Measurements from ENCODE around the gene GRIN3B.

Gene GRIN3B

GRCh38 chr19:1039646-1040475 is 39.6 kb downstream of the GRIN3B start, which contains the start of gene ABCA7 (continued):
- TF ChIP-seq ZNF670 (tag by site-specific recombination; IDR thresholded peaks at IDR 0.05; ENCODE audit: low read depth) (no peak), REPIN1 (tag by site-specific recombination; IDR thresholded peaks at IDR 0.05; ENCODE audit: low read depth) (no peak), ZBTB20 (tag by site-specific recombination; IDR thresholded peaks at IDR 0.05) (peak; percentile 61; the same call in 1 of the 2 replicates), ZNF155 (tag by site-specific recombination; IDR thresholded peaks at IDR 0.05) (no peak), ZNF202 (tag by site-specific recombination; IDR thresholded peaks at IDR 0.05; ENCODE audit: borderline replicate concordance) (no peak), ZFP41 (tag by site-specific recombination; IDR thresholded peaks at IDR 0.05; ENCODE audit: borderline replicate concordance) (no peak), ZNF473 (tag by site-specific recombination; IDR thresholded peaks at IDR 0.05) (no peak), ZNF549 (tag by site-specific recombination; IDR thresholded peaks at IDR 0.05) (no peak), ZNF658 (tag by site-specific recombination; IDR thresholded peaks at IDR 0.05) (no peak), GLI2 (tag by site-specific recombination; IDR thresholded peaks at IDR 0.05; ENCODE audit: borderline replicate concordance, low read depth) (no peak), ZNF48 (tag by site-specific recombination; IDR thresholded peaks at IDR 0.05) (no peak), GLI4 (tag by site-specific recombination; IDR thresholded peaks at IDR 0.05) (no peak), ZNF423 (tag by site-specific recombination; IDR thresholded peaks at IDR 0.05) (no peak), MZF1 (tag by site-specific recombination; IDR thresholded peaks at IDR 0.05; ENCODE audit: borderline replicate concordance) (no peak), ZNF629 (tag by site-specific recombination; IDR thresholded peaks at IDR 0.05) (peak; percentile 77), ZNF560 (tag by site-specific recombination; IDR thresholded peaks at IDR 0.05; ENCODE audit: borderline replicate concordance) (no peak), ZNF707 (tag by site-specific recombination; IDR thresholded peaks at IDR 0.05) (no peak), ZNF571 (tag by site-specific recombination; IDR thresholded peaks at IDR 0.05) (no peak), WT1 (tag by site-specific recombination; IDR thresholded peaks at IDR 0.05) (no peak; the same call in 1 of the 2 replicates), ZNF530 (tag by site-specific recombination; IDR thresholded peaks at IDR 0.05; ENCODE audit: low read depth) (no peak), ZSCAN16 (tag by site-specific recombination; IDR thresholded peaks at IDR 0.05) (no peak), ZFP37 (tag by site-specific recombination; IDR thresholded peaks at IDR 0.05) (no peak), ZNF558 (tag by site-specific recombination; IDR thresholded peaks at IDR 0.05) (0 out of 2 replicates have a peak, but pooled peaks have one; percentile 21), ZNF830 (tag by site-specific recombination; IDR thresholded peaks at IDR 0.05; ENCODE audit: low read depth) (no peak), MYNN (tag by site-specific recombination; IDR thresholded peaks at IDR 0.05; ENCODE audit: borderline replicate concordance) (no peak), ZNF660 (tag by site-specific recombination; IDR thresholded peaks at IDR 0.05) (no peak), ZNF184 (tag by site-specific recombination; IDR thresholded peaks at IDR 0.05) (no peak), ZNF112 (tag by site-specific recombination; IDR thresholded peaks at IDR 0.05) (no peak), ZNF585B (tag by site-specific recombination; IDR thresholded peaks at IDR 0.05) (no peak), GLIS2 (tag by site-specific recombination; IDR thresholded peaks at IDR 0.05) (peak; percentile 71), ZNF394 (tag by site-specific recombination; IDR thresholded peaks at IDR 0.05; ENCODE audit: borderline replicate concordance) (no peak), ZNF302 (tag by site-specific recombination; IDR thresholded peaks at IDR 0.05; ENCODE audit: low read depth) (no peak)
- TF ChIP-seq, protein P1, sequence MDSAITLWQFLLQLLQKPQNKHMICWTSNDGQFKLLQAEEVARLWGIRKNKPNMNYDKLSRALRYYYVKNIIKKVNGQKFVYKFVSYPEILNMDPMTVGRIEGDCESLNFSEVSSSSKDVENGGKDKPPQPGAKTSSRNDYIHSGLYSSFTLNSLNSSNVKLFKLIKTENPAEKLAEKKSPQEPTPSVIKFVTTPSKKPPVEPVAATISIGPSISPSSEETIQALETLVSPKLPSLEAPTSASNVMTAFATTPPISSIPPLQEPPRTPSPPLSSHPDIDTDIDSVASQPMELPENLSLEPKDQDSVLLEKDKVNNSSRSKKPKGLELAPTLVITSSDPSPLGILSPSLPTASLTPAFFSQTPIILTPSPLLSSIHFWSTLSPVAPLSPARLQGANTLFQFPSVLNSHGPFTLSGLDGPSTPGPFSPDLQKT (IDR thresholded peaks at IDR 0.05; ENCODE audit: borderline replicate concordance, low read depth, low read length): no peak
- TF ChIP-seq, protein P2, sequence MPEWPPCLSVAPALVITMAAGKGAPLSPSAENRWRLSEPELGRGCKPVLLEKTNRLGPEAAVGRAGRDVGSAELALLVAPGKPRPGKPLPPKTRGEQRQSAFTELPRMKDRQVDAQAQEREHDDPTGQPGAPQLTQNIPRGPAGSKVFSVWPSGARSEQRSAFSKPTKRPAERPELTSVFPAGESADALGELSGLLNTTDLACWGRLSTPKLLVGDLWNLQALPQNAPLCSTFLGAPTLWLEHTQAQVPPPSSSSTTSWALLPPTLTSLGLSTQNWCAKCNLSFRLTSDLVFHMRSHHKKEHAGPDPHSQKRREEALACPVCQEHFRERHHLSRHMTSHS (tag by site-specific recombination; IDR thresholded peaks at IDR 0.05): no peak
- TF ChIP-seq, protein P3, sequence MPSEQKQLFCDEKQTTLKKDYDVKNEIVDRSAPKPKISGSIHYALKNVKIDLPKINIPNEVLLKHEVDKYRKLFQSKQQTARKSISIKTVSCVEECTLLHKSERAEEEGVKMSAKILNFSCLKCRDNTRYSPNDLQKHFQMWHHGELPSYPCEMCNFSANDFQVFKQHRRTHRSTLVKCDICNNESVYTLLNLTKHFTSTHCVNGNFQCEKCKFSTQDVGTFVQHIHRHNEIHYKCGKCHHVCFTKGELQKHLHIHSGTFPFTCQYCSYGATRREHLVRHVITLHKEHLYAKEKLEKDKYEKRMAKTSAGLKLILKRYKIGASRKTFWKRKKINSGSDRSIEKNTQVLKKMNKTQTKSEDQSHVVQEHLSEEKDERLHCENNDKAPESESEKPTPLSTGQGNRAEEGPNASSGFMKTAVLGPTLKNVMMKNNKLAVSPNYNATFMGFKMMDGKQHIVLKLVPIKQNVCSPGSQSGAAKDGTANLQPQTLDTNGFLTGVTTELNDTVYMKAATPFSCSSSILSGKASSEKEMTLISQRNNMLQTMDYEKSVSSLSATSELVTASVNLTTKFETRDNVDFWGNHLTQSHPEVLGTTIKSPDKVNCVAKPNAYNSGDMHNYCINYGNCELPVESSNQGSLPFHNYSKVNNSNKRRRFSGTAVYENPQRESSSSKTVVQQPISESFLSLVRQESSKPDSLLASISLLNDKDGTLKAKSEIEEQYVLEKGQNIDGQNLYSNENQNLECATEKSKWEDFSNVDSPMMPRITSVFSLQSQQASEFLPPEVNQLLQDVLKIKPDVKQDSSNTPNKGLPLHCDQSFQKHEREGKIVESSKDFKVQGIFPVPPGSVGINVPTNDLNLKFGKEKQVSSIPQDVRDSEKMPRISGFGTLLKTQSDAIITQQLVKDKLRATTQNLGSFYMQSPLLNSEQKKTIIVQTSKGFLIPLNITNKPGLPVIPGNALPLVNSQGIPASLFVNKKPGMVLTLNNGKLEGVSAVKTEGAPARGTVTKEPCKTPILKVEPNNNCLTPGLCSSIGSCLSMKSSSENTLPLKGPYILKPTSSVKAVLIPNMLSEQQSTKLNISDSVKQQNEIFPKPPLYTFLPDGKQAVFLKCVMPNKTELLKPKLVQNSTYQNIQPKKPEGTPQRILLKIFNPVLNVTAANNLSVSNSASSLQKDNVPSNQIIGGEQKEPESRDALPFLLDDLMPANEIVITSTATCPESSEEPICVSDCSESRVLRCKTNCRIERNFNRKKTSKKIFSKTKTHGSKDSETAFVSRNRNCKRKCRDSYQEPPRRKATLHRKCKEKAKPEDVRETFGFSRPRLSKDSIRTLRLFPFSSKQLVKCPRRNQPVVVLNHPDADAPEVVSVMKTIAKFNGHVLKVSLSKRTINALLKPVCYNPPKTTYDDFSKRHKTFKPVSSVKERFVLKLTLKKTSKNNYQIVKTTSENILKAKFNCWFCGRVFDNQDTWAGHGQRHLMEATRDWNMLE (tag by site-specific recombination; conservative IDR thresholded peaks at IDR 0.05; ENCODE audit: low read depth): no peak; the same call in 1 of the 2 replicates
